Endothelial cell of umbilical vein (primary cell): Measurements from ENCODE around the gene MRTFA. TPM values are rescaled to one million over a fixed set of nuclear protein-coding genes. Genes with fewer than 3 reads are reported as not detected.

Experiments used
- BruUV-seq: library from RNA; stranded (reverse); fragments of 400-500 nt; replicated peaks from 2 replicates; lab custom pipeline; 2021; lab: Mats Ljungman, UMichigan
- CTCF ChIA-PET: fragments of 300-600, 350-600 bp; sonication (Branson Sonifier 250); formaldehyde crosslinking; loops from one replicate; lab custom pipeline; 2021; ENCODE audit warnings: antibody characterized with exemption, inconsistent platforms; lab: Charles Lee
- POLR2A ChIA-PET: fragments of 300-600, 350-600 bp; sonication (Branson Sonifier 250); formaldehyde crosslinking; loops from one replicate; lab custom pipeline; 2021; ENCODE audit warnings: antibody characterized with exemption, inconsistent platforms; lab: Charles Lee
- DNase-seq: peaks from one replicate; pipeline ENCODE4 v3.0.0-alpha.2; 2011; ENCODE audit warnings: low read depth, low spot score
- FAIRE-seq: peaks from 2 replicates; lab custom pipeline; 2011; peaks lifted over from hg19 to GRCh38; lab: Jason Lieb, UNC
- H2AFZ ChIP-seq: 2 replicates; pipeline ENCODE4 v1.6.0; 2012; ENCODE audit warnings: low read depth, low read length, control low read depth, inconsistent platforms
- H3K27ac ChIP-seq: 2 replicates; pipeline ENCODE4 v1.5.1; 2011; ENCODE audit warnings: low read depth, mild to moderate bottlenecking, control low read depth, low read length, moderate library complexity; ENCODE audit not compliant: insufficient read depth
- H3K27me3 ChIP-seq, 2 experiments: 2 replicates each; pipeline versions ENCODE4 v1.6.0 to v1.6.1; 2011; ENCODE audit warnings: low read length in 2 of 2, mixed read lengths in 1 of 2; ENCODE audit not compliant: control insufficient read depth in 2 of 2, insufficient read depth in 2 of 2
- H3K36me3 ChIP-seq, 2 experiments: 2 replicates in 1 of 2; 3 replicates in 1 of 2; pipeline ENCODE4 v1.5.1; 2011; ENCODE audit warnings: low read length in 2 of 2, mild to moderate bottlenecking in 1 of 2, moderate library complexity in 1 of 2; ENCODE audit not compliant: control insufficient read depth in 2 of 2, insufficient read depth in 2 of 2; ENCODE audit errors: extremely low read depth in 1 of 2
- H3K4me1 ChIP-seq: 3 replicates; pipeline ENCODE4 v1.5.1; 2011; ENCODE audit warnings: mild to moderate bottlenecking, low read length; ENCODE audit not compliant: control insufficient read depth, insufficient read depth; ENCODE audit errors: extremely low read depth
- H3K4me2 ChIP-seq: 2 replicates; pipeline ENCODE4 v1.6.1; 2011; ENCODE audit warnings: low read length, control low read depth, mixed read lengths; ENCODE audit not compliant: insufficient read depth
- H3K4me3 ChIP-seq, 3 experiments: fragments of 200-600 bp in 1 of 3; sonication (generic), shearing (Covaris generic) in 1 of 3; replicated peaks in 1 of 3; 2 replicates each; pipeline ENCODE4 v1.5.1; 2011 to 2016; ENCODE audit warnings: control low read depth in 3 of 3, low read length in 3 of 3, mild to moderate bottlenecking in 2 of 3, inconsistent platforms in 1 of 3, low read depth in 1 of 3, moderate library complexity in 1 of 3; ENCODE audit not compliant: insufficient read depth in 1 of 3
- H3K79me2 ChIP-seq: 2 replicates; pipeline ENCODE4 v1.6.0; 2012; ENCODE audit warnings: low read length, inconsistent platforms; ENCODE audit not compliant: control insufficient read depth, insufficient read depth
- H3K9ac ChIP-seq: replicated peaks from 2 replicates; pipeline ENCODE3; 2011; ENCODE audit warnings: low read length, control low read depth; ENCODE audit not compliant: insufficient read depth; ENCODE audit errors: extremely low read depth
- H3K9me1 ChIP-seq: replicated peaks from 3 replicates; pipeline ENCODE4 v1.6.0; 2011; ENCODE audit warnings: mild to moderate bottlenecking, low read length; ENCODE audit not compliant: control insufficient read depth, insufficient read depth; ENCODE audit errors: extremely low read depth
- H3K9me3 ChIP-seq: replicated peaks from 2 replicates; pipeline ENCODE4 v1.5.1; 2012; ENCODE audit warnings: low read length, inconsistent platforms; ENCODE audit not compliant: control insufficient read depth, insufficient read depth
- H4K20me1 ChIP-seq: replicated peaks from 2 replicates; pipeline ENCODE3; 2011; ENCODE audit warnings: mild to moderate bottlenecking, low read length; ENCODE audit not compliant: control insufficient read depth, insufficient read depth; ENCODE audit errors: extremely low read depth
- EZH2 ChIP-seq: IDR thresholded peaks from 2 replicates; pipeline ENCODE4 v1.6.1; 2012; ENCODE audit warnings: borderline replicate concordance, low read depth, mild to moderate bottlenecking, moderate library complexity, low read length, inconsistent platforms; ENCODE audit not compliant: severe bottlenecking
- GATA2 ChIP-seq: IDR thresholded peaks from 2 replicates; pipeline ENCODE4 v1.7.0; 2011; ENCODE audit warnings: low read depth, mild to moderate bottlenecking, moderate library complexity, mixed read lengths, low read length; ENCODE audit not compliant: insufficient read length, insufficient read depth
- dilution Hi-C: fragments of 300-500 bp; cut with MboI; formaldehyde crosslinking; loops from one replicate; pipeline ENCODE4 v1.15.0; 2019; ENCODE audit warnings: low sequenced_read_pairs; ENCODE audit not compliant: extremely low pct_ligation_motif_present
- intact Hi-C: fragments of 100-400 bp; cut with micrococcal nuclease; formaldehyde crosslinking; loops from one replicate; pipeline ENCODE4 v1.10.0; 2022
- polyA plus RNA-seq, 4 experiments: library from polyadenylated mRNA; depleted of rRNA in 3 of 4; stranded (reverse) in 3 of 4; unstranded in 1 of 4; fragments of >200 nt; gene quantifications; 2 replicates each; pipeline versions ENCODE4 v1.2.1 to v1.2.3, GENCODE V29; 2011 to 2012; ENCODE audit warnings: missing spikeins in 1 of 4
- total RNA-seq: library from RNA; stranded (reverse); gene quantifications from 2 replicates; pipeline ENCODE4 v1.2.3, GENCODE V29; 2021
- TF ChIP-seq, protein P1 (sequence below), 2 donors: IDR thresholded peaks; 1 replicate in 1 of 2; 2 replicates in 1 of 2; pipeline ENCODE4 v1.5.1; 2011; ENCODE audit warnings: low read length in 2 of 2, mild to moderate bottlenecking in 2 of 2, moderate library complexity in 2 of 2, control low read depth in 1 of 2, inconsistent platforms in 1 of 2, low read depth in 1 of 2; ENCODE audit not compliant: insufficient read depth in 1 of 2; ENCODE audit errors: extremely low read depth in 1 of 2

MRTFA gene
- total and polyA plus RNA-seq, 2 donors (not counting 3 experiments of a cell fraction or from before 2014, with no cell fraction given) = 13.6 to 44.1 TPM

DNA sequence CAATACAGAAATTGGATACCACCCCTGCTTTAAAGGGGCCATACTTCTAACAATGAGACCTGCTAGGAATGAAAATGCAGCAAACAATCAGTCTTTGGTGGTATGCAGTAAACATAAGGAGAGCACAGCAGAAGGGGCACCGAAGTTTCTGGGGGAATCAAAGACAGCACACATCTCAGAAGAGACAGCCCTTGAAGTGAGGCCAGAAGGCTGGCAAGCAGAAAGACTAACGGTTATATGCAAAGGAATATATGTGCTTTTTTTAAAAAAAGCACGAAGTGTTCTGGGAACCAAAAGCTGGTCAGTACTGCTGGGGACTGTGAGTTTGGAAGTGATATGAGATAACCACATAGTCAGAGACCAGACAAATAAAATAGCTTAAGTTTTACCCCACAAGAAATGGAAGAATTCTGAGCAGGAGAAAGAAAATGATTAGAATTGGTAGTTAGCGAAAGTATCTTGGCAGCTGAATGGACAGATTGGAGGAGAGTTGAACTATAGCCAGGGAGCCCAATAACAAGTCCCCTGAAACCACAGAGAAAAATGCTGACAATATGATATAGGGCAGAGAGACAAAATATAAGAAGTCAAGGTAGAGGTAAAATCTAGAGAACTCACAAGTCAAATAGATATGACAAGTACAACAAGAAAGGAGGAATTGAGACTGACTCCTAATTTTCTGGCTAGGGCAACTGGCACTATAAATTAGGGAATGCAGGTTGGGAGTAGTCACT is 125.7 kb downstream of the MRTFA start:
- no peak overlapping the region for H2AFZ ChIP-seq
- H3K9me1 ChIP-seq = no peaks in the 10 kb centered on the region
- H3K27ac ChIP-seq = no peak overlapping the region
- H3K4me3 ChIP-seq = no peak overlapping the region
- POLR2A ChIA-PET = no interaction called here
- dilution Hi-C loops = no loop called here
- H3K27me3 ChIP-seq = no peaks in the 10 kb centered on the region
- TF ChIP-seq, protein P1, sequence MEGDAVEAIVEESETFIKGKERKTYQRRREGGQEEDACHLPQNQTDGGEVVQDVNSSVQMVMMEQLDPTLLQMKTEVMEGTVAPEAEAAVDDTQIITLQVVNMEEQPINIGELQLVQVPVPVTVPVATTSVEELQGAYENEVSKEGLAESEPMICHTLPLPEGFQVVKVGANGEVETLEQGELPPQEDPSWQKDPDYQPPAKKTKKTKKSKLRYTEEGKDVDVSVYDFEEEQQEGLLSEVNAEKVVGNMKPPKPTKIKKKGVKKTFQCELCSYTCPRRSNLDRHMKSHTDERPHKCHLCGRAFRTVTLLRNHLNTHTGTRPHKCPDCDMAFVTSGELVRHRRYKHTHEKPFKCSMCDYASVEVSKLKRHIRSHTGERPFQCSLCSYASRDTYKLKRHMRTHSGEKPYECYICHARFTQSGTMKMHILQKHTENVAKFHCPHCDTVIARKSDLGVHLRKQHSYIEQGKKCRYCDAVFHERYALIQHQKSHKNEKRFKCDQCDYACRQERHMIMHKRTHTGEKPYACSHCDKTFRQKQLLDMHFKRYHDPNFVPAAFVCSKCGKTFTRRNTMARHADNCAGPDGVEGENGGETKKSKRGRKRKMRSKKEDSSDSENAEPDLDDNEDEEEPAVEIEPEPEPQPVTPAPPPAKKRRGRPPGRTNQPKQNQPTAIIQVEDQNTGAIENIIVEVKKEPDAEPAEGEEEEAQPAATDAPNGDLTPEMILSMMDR (IDR thresholded peaks at IDR 0.05; ENCODE audit: extremely low read depth in 1 of 2, insufficient read depth in 1 of 2, low read depth in 1 of 2, low read length in 2 of 2) = no peak
- TF ChIP-seq GATA2 (no peak), EZH2 (no peak)
- H4K20me1 ChIP-seq = no peaks in the 10 kb centered on the region
- BruUV-seq = no TSS peak
- DNase-seq = no peak
- H3K9ac ChIP-seq = no peak overlapping the region
- H3K4me2 ChIP-seq = no peak overlapping the region
- CTCF ChIA-PET = interaction anchor here (0.7 kb wide), 1 partner anchor 13 kb away, joined by 4 read pairs; no protein-coding TSS in a partner anchor
- no peaks in the 10 kb centered on the region for H3K9me3 ChIP-seq
- H3K36me3 ChIP-seq = no peaks in the 10 kb centered on the region
- intact Hi-C loops = no loop called here
- H3K4me1 ChIP-seq = no peaks in the 10 kb centered on the region
- no peaks in the 10 kb centered on the region for H3K79me2 ChIP-seq
- FAIRE-seq = no peak
